AG10803 (cell line): Measurements from ENCODE around the gene TICAM2.

ENCODE experiments used
- DNase-seq: peaks from one replicate; pipeline ENCODE4 v3.0.0; 2010; ENCODE audit warnings: low read depth
- H3K4me3 ChIP-seq: 2 replicates; pipeline ENCODE4 v1.5.1; 2011; ENCODE audit warnings: mild to moderate bottlenecking, low read length, control low read depth
- TF ChIP-seq, protein P1 (sequence below): conservative IDR thresholded peaks from 2 replicates; pipeline ENCODE4 v1.5.1; 2011; ENCODE audit warnings: mild to moderate bottlenecking, low read length, control low read depth, inconsistent platforms

The TICAM2 gene

DNA sequence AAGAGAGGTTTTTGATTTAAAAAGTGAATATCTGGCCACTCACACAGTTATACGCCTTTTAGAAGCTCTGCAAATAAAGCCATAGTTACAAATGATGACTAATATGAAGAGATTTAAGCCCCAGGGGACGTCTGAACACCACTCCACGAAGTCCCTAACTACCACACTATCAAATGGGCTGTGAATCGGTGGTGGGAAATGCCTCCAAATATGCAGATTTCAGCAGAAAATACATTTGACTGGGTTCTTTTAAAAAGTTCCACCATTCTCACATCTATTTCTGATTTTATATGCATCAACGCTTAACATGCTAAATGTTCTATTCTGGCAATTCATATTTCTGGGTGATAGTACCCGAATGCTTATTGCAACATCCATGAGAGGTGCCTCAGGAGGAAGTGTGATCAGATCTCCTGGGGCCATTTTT lies 22.5 kb downstream of the TICAM2 start:
- no peak overlapping the region for H3K4me3 ChIP-seq
- no peak for DNase-seq
- TF ChIP-seq, protein P1, sequence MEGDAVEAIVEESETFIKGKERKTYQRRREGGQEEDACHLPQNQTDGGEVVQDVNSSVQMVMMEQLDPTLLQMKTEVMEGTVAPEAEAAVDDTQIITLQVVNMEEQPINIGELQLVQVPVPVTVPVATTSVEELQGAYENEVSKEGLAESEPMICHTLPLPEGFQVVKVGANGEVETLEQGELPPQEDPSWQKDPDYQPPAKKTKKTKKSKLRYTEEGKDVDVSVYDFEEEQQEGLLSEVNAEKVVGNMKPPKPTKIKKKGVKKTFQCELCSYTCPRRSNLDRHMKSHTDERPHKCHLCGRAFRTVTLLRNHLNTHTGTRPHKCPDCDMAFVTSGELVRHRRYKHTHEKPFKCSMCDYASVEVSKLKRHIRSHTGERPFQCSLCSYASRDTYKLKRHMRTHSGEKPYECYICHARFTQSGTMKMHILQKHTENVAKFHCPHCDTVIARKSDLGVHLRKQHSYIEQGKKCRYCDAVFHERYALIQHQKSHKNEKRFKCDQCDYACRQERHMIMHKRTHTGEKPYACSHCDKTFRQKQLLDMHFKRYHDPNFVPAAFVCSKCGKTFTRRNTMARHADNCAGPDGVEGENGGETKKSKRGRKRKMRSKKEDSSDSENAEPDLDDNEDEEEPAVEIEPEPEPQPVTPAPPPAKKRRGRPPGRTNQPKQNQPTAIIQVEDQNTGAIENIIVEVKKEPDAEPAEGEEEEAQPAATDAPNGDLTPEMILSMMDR: no peak

DNA sequence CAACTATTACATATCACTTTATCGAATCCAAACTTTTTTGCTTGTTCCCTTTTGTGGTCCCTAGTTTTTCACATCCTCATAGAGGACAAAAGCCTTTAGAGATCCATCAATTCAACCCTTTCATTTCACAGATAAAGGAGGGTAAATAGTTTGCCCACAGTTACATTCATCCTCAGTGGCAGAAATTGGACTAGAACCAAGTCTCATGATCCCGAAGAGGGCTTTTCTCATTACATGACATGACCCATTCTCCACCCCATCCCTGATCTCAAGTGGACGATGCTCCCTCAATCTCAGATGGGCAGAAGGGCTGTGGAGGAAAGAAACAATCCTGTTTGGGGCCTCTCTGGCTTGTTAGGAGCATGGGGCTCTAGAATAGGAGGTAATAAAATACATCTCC lies 23.1 kb downstream of the TICAM2 start:
- no peak for DNase-seq
- no peak overlapping the region for H3K4me3 ChIP-seq
- TF ChIP-seq, protein P1: no peak

DNA sequence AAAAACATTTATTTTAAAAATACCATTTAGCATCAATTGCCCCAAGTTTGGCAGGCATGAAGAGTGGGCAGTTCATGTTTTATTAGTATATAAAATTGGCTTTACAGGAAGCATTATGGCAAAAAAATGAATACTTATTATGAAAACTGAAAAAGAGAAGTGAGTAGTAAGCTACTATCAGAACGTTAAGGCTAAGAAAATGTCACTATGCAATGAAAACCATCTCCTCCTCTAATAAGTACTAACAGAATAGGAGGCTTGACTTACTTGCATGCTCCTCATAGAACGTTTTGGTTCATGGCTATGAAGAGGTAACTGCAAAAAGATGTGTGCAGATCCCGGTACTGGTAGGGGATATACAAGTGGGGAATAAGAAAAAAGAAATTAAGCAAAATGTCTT lies 23.6 kb downstream of the TICAM2 start:
- no peak overlapping the region for H3K4me3 ChIP-seq
- no peak for DNase-seq
- TF ChIP-seq, protein P1: no peak

DNA sequence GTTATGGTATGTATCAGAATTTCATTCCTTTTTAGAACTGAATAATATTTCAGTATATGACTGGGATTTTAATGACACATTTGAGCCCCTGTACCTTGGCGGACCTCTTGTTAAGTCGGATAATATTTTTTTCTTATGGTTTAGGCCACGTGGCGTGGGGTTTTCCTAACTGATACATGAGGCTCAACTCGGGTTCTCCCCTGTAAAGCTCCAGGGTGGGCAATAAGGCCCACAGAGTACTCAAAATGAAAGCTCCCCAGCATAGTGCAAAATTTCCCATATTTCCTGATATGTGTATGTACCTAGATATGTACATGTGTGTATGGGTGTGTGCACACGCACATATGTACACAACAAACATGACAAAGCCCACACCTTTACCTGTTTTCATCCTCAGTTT lies 24.5 kb downstream of the TICAM2 start:
- TF ChIP-seq, protein P1: no peak
- no peak overlapping the region for H3K4me3 ChIP-seq
- DNase-seq: no peak

DNA sequence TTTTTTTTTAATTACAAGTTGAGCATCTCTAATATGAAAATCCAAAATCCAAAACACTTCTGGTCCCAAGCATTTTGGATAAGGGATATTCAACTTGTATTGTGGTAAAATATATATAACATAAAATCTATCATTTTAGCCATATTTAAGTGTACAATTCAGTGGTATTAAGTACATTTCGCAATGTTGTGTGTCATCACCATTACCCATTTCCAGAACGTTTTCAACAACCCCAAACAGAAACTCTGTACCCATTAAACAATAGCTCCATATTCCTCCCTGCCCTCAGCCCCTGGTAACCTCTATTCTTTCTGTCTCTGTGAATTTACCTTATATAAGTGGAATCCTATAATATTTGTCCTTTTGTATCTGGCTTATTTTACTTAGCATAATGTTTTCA lies 24.9 kb downstream of the TICAM2 start:
- TF ChIP-seq, protein P1: no peak
- no peak for DNase-seq
- no peak overlapping the region for H3K4me3 ChIP-seq

DNA sequence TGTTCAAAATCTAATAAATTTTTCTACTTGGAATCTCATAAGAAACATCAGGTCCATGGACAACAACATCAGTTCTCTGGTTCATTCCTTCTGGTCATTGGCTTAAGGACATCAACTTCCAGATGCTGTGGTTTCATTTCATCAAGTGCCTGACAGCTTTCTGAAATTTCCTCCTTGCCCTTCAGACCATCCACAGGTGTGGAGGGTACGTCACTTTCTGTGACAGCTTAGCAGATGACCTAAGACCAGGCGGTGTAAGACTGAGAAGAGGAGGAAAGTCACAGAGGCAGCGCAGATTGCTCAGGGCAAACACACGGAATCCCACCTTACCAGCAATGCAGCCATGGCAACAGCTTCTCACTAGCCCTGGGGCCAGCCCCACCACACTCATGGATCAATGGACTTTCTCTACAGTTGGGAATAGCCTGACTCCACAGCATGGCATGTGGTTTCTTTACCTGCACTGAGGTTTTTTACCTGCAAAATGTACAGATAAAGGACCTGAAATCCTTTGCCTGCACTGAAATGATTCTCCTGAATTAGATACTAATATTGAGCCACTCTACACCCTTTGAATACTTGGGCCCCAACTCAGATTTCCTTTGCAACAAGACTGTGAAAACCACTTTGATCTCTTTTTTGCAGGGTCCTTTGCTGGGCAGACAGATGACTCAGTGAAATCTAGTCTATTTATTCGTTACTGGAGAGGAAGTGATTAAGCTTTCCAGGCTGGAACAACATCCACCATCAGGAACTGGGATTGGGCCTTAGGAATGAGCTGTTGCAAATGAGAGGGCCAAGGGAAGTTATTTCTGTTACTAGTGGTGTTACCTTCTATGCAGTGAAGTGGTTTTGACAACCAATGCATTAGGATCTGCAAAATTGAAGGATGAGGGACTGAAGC lies 26.9 kb downstream of the TICAM2 start:
- TF ChIP-seq, protein P1: no peak
- no peak overlapping the region for H3K4me3 ChIP-seq
- DNase-seq: peak; percentile 38

DNA sequence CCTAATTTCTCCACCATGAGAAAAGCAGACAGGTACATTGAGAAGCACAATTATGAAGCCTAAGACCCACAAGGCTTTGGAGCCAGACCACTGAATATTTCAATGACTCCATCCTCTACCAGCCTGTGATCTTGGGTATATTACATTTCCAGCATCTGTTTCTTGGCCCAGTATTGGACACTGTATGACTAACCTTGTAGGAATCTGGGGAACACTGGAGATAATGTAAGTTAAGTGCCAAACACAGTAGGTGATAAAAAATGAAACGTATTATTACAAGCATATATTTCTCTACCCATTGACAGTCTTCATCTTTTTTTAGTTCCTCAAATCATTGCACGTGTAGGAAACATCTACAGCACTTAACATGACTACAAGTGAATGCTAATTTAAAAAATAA lies 29.1 kb downstream of the TICAM2 start:
- TF ChIP-seq, protein P1: no peak
- peak; percentile 66 for DNase-seq
- no peak overlapping the region for H3K4me3 ChIP-seq
